ENCODE measurements around the gene POU4F1. TPM values are rescaled to one million over a fixed set of nuclear protein-coding genes. Genes with fewer than 3 reads are reported as not detected.
"Not testable (repeated sequence)": the region's sequence is repeated elsewhere in the genome, so short reads cannot be mapped to it uniquely, and the experiment has no call there.

POU4F1 gene
- not detected for polyA plus RNA-seq (ENCODE audit: low read depth in 6 of 6)

DNA sequence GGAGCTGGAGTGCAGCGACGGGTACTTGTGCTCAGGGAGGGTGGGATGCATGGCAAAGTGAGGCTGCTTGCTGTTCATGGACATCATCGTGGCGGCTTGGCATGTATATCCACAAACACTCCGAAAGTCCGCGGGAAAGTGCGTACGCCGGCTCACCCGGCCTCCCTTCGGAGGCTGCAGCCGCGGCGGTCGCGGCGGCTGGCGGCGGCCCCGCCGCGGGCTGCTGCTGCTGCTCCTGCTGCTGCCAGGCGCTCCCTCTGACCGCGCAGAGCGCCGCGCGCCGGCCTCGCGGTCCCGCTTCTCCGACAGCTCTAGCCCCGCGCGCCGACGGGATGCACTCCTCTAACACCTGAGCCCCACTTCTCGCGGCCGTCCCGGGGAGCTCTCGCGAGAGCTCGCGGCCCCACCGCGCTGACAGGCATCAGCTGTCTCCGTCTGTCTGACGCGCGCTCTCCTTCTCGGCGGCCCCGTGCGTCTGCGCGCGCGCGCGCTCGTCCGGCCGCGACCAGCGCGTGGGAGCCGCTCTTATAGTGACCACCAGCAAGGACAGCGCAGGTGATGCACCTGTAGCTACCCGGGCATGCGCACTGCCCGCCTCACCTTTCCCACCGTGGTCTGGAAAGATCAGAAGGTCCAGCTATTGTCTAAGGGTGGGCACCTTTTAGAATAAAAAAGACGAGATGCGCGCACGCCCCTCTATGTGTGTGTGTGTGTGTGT lies at the start of gene POU4F1:
TSS of gene POU4F1 (minus strand) at position 313 of the 718 bp plus-strand sequence. CDS start at position 87, 226 bp downstream.
- Mint-ChIP-seq H3K4me1 (peaks cover 47 to 54% (median 50%) of the 10 kb centered on the region in 3 donors), H3K27ac (peak within 1 kb of the TSS in 5 of 6 donors; percentile 15 to 98 (median 94)), H3K9me3 (peaks cover 0 to 43% (median 19%) of the 10 kb centered on the region in 7 donors), H3K27me3 (peaks cover 86 to 93% (median 93%) of the 10 kb centered on the region in 3 donors), H3K36me3 (peaks cover 5 to 24% of the 10 kb centered on the region in 2 donors), H3K4me3 (peak within 1 kb of the TSS; percentile 82 to 94 (median 92))
- ATAC-seq (ENCODE audit: low read depth in 2 of 2) (peak; percentile 65 to 68), DNase-seq (peak; percentile 51)

DNA sequence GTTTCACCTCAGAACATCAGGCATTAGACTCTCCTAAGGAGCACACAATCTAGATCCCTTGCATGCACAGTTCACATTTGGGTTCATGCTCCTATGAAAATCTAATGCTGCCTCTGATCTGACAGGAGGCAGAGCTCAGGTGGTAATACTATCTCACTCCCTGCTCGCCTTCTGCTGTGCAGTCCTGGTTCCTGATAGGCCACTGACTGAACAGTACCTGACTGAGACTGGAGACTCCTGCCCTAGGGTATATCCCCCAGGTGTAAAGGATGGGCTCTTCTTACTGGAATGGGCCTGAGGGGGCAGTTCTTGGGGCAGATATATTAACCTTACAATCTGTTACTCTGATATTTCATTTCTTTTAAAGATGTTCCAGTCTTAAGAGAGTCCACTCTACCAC lies 49.3 kb upstream of the POU4F1 start:
- DNase-seq (no peak), ATAC-seq (ENCODE audit: low read depth in 2 of 2) (no peak)
- H3K36me3 Mint-ChIP-seq = no peaks in the 10 kb centered on the region
- H3K27ac Mint-ChIP-seq = no peak overlapping the region
- no peaks in the 10 kb centered on the region for H3K27me3 Mint-ChIP-seq
- no peaks in the 10 kb centered on the region for H3K9me3 Mint-ChIP-seq
- H3K4me3 Mint-ChIP-seq = no peak overlapping the region
- peaks cover 17 to 36% (median 31%) of the 10 kb centered on the region in 3 donors for H3K4me1 Mint-ChIP-seq

DNA sequence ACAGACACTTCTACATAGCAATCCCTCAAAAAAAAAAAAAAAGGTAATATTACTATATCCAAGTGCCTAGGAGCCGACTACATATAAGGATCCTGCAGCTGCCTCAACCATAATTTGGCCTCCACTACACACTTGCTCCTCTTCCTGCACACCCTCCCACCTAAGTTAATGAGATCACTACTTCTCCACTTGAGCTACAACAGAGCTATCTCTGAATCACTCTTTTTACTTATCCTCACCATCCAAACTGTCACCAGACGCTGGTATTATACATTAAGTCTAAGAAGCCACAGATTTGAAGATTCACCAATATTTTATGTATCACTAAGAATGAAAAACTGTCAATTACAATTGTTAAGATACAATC lies 47.3 kb upstream of the POU4F1 start:
- ATAC-seq (ENCODE audit: low read depth in 2 of 2) = no peak
- no peaks in the 10 kb centered on the region for H3K9me3 Mint-ChIP-seq

GRCh38 chr13:78649997-78650716 lies 46.8 kb upstream of the POU4F1 start:
- Mint-ChIP-seq H3K4me3 (no peak overlapping the region), H3K4me1 (peaks cover 14 to 27% (median 25%) of the 10 kb centered on the region in 3 donors), H3K27me3 (no peaks in the 10 kb centered on the region), H3K36me3 (no peaks in the 10 kb centered on the region), H3K27ac (no peak overlapping the region), H3K9me3 (no peaks in the 10 kb centered on the region)
- DNase-seq (no peak), ATAC-seq (ENCODE audit: low read depth in 2 of 2) (no peak)

More for the DNA sequence above, 47.3 kb upstream of the POU4F1 start:
- no peaks in the 10 kb centered on the region for H3K27me3 Mint-ChIP-seq
- DNase-seq = no peak
- no peaks in the 10 kb centered on the region for H3K36me3 Mint-ChIP-seq
- H3K27ac Mint-ChIP-seq = no peak overlapping the region
- no peak overlapping the region for H3K4me3 Mint-ChIP-seq
- H3K4me1 Mint-ChIP-seq = peaks cover 19 to 31% (median 31%) of the 10 kb centered on the region in 3 donors

- H3K4me1 Mint-ChIP-seq = peaks cover 9 to 13% (median 13%) of the 10 kb centered on the region in 3 donors
- not testable (repeated sequence) for H3K27me3 Mint-ChIP-seq
Measured at GRCh38 chr13:78647109-78647678, 43.8 kb upstream of the POU4F1 start.

DNA sequence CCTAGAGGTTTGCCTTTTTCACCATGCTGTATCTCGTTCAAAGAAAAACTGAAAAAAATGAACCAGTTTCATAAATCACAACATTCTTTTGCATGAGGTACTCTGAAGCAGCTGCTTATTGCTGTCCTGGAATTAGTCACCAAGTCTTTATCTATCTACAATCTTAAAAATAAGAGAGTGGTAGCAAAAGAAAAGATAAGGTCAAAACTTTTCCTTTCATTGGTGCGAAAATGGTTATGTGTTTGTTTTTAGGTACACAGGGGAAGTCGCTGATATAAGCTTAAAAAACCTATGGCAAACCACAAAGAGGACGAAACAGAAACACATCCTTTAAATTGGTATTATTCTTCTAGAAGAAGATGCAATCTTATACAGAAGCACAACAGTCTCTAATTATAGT lies 34.9 kb upstream of the POU4F1 start:
- Mint-ChIP-seq H3K4me3 (no peak overlapping the region), H3K27ac (no peak overlapping the region), H3K27me3 (no peaks in the 10 kb centered on the region), H3K4me1 (peaks cover 0 to 5% (median 0%) of the 10 kb centered on the region in 3 donors), H3K9me3 (no peaks in the 10 kb centered on the region), H3K36me3 (peaks cover 31 to 49% of the 10 kb centered on the region in 2 donors)
- no peak for DNase-seq
- ATAC-seq (ENCODE audit: low read depth in 2 of 2) = no peak

More at GRCh38 chr13:78647109-78647678, 43.8 kb upstream of the POU4F1 start:
- peak overlapping the region in 2 of 6 donors; percentile 16 to 73 for H3K27ac Mint-ChIP-seq
- peaks cover 2 to 16% of the 10 kb centered on the region in 2 donors for H3K36me3 Mint-ChIP-seq
- H3K9me3 Mint-ChIP-seq; H3K4me3 Mint-ChIP-seq; ATAC-seq (ENCODE audit: low read depth in 2 of 2); DNase-seq: not testable (repeated sequence)

GRCh38 chr13:78636495-78636894 lies 33.1 kb upstream of the POU4F1 start:
- DNase-seq = no peak
- no peak overlapping the region for H3K4me3 Mint-ChIP-seq
- no peak for ATAC-seq (ENCODE audit: low read depth in 2 of 2)
- H3K4me1 Mint-ChIP-seq = peaks cover 0 to 5% (median 0%) of the 10 kb centered on the region in 3 donors
- peaks cover 42 to 58% of the 10 kb centered on the region in 2 donors for H3K36me3 Mint-ChIP-seq
- H3K27me3 Mint-ChIP-seq = no peaks in the 10 kb centered on the region
- H3K9me3 Mint-ChIP-seq = no peaks in the 10 kb centered on the region
- H3K27ac Mint-ChIP-seq = peak overlapping the region in 1 of 6 donors; percentile 16

DNA sequence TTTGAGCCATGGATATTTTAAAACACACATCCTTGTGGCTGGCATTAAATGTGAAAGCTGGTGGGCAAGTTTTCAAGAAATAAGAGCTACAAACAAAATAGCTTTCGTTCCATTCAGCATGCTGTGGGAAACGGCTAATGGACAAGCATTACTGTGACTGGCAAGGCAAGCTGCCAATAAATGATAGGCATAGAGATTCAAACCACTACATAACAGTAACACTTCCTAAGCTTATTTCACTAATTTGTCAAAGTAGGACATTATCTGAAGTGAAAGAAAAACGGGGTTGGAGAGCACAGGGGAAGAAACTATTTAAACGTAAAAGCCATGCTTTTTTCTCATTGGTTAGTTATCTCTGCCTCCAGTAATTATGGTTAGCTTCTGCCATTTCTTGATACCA lies 29.6 kb upstream of the POU4F1 start:
- Mint-ChIP-seq H3K4me1 (no peaks in the 10 kb centered on the region), H3K4me3 (no peak overlapping the region), H3K9me3 (no peaks in the 10 kb centered on the region), H3K36me3 (peaks cover 46 to 51% of the 10 kb centered on the region in 2 donors), H3K27me3 (no peaks in the 10 kb centered on the region), H3K27ac (no peak overlapping the region)
- ATAC-seq (ENCODE audit: low read depth in 2 of 2) = no peak
- DNase-seq = no peak

DNA sequence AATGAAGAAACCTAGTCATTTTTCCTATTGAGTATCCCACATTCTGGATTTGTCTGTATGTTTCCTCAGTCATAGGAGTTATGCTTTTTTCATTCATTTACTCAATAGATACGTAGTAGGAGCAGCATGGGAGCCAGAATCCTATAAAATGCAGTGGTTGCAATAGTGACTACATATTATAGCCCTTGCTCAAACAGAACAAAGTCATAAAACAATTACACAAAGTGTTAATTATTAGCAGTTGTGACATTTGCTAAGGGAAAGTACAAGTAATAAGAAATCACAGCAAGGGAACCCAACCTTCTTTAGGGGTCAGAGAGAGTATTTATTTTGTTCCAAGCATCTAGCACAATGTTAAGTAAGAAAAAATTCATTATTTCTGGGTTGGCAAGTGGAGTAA lies 27.7 kb upstream of the POU4F1 start:
- DNase-seq (no peak), ATAC-seq (ENCODE audit: low read depth in 2 of 2) (no peak)
- no peaks in the 10 kb centered on the region for H3K9me3 Mint-ChIP-seq
- H3K4me3 Mint-ChIP-seq = no peak overlapping the region
- H3K36me3 Mint-ChIP-seq = peaks cover 55 to 59% of the 10 kb centered on the region in 2 donors
- no peaks in the 10 kb centered on the region for H3K4me1 Mint-ChIP-seq
- H3K27me3 Mint-ChIP-seq = no peaks in the 10 kb centered on the region
- no peak overlapping the region for H3K27ac Mint-ChIP-seq

DNA sequence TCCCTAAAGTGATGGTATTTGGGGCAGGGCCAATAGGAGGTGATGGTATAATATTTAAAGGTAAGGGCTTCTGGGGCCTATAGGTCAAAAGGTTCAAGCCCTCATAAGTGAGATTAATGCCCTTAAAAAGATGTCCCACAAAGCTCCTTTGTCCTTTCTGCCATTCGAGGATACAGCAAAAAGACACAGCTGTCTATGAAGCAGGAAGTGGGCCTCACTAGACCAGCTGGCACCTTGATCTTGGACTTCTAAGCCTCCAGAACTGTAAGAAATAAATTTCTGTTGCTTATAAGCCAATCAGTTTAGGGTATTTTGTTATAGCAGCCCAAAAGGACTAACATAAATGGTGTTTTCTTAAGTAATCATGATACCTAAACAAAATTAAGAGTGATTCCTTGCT lies 27.2 kb upstream of the POU4F1 start:
- H3K4me3 Mint-ChIP-seq = no peak overlapping the region
- no peaks in the 10 kb centered on the region for H3K9me3 Mint-ChIP-seq
- no peak overlapping the region for H3K27ac Mint-ChIP-seq
- H3K36me3 Mint-ChIP-seq = peaks cover 55 to 64% of the 10 kb centered on the region in 2 donors
- no peaks in the 10 kb centered on the region for H3K27me3 Mint-ChIP-seq
- DNase-seq (no peak), ATAC-seq (ENCODE audit: low read depth in 2 of 2) (no peak)
- peaks cover 0 to 3% (median 0%) of the 10 kb centered on the region in 3 donors for H3K4me1 Mint-ChIP-seq

DNA sequence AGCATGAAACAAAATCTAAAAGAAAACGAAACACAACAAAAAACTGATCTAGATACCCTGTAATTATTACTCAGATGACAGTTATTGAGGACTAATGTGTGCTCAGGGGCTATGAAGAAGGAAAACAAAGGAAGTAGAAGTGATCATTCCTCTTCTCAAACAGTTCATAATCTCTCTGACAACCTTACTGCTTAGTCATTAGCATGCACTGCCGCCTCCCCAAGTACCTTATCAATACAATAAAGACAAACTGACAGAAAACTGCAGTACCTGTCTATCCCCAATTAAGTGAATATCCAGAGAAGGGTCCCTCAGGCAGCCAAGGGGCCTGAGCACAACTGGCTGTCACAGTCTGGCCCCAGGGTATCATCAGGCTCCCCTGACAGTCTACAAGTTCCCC lies 22.0 kb upstream of the POU4F1 start:
- H3K27ac Mint-ChIP-seq = peak overlapping the region in 2 of 6 donors; percentile 15 to 36
- no peaks in the 10 kb centered on the region for H3K9me3 Mint-ChIP-seq
- H3K4me3 Mint-ChIP-seq = no peak overlapping the region
- ATAC-seq (ENCODE audit: low read depth in 2 of 2) (no peak), DNase-seq (no peak)
- H3K36me3 Mint-ChIP-seq = peaks cover 38 to 56% of the 10 kb centered on the region in 2 donors
- H3K4me1 Mint-ChIP-seq = peaks cover 0 to 5% (median 0%) of the 10 kb centered on the region in 3 donors
- no peaks in the 10 kb centered on the region for H3K27me3 Mint-ChIP-seq

DNA sequence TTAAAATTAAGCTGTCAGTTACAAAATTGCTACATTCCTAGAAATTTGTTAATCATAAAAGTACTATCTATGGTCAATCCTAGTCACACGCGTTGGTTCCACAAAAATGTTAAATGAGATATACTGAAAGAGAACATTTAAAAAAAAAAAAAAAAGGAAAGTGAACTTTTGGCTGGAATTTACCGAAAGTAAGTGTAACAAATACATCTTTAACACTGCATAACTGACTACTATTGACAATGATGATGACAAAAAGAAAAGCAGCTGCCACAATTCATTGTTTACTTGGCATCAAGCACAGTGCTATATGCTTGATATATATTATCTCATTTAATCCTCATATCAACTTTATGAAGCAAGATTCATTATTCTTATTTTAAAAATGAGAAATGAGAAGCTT lies 19.8 kb upstream of the POU4F1 start:
- peaks cover 0 to 5% (median 0%) of the 10 kb centered on the region in 3 donors for H3K4me1 Mint-ChIP-seq
- H3K27ac Mint-ChIP-seq = no peak overlapping the region
- DNase-seq (no peak), ATAC-seq (ENCODE audit: low read depth in 2 of 2) (no peak)
- no peak overlapping the region for H3K4me3 Mint-ChIP-seq
- peaks cover 32 to 46% of the 10 kb centered on the region in 2 donors for H3K36me3 Mint-ChIP-seq
- H3K27me3 Mint-ChIP-seq = no peaks in the 10 kb centered on the region
- H3K9me3 Mint-ChIP-seq = no peaks in the 10 kb centered on the region

DNA sequence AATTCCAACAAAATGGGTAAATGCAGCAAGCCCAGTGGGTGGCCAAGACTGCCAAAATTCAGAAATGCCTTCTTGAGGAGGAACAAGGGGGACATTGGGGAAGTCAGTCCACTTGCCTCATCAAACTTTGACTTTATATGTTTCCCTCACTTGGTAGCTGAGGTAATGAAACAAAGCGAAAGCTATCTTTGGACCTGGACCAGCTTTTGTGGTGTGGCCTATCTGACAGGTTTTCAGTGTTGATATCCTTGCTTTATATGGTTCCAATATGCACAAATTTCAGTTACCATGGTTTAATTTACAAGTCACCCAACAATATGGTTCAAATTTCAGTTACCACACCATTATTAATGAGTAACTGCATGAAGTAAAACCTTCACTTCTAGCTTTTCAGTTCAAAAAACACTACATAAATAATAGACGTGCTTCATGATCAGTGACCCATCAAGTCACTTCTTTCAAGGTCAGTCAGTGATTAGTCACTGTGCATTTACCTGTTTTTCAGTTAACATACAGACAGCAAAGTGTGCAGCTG lies 17.7 kb upstream of the POU4F1 start:
- H3K36me3 Mint-ChIP-seq = peaks cover 29 to 49% of the 10 kb centered on the region in 2 donors
- no peak overlapping the region for H3K27ac Mint-ChIP-seq
- DNase-seq (no peak), ATAC-seq (ENCODE audit: low read depth in 2 of 2) (no peak)
- H3K27me3 Mint-ChIP-seq = no peaks in the 10 kb centered on the region
- no peaks in the 10 kb centered on the region for H3K9me3 Mint-ChIP-seq
- H3K4me1 Mint-ChIP-seq = peaks cover 0 to 5% (median 0%) of the 10 kb centered on the region in 3 donors
- H3K4me3 Mint-ChIP-seq = no peak overlapping the region

Measured in naive B cell (primary cell).